ENCODE results near the gene BRME1. TPM values are rescaled to one million over a fixed set of nuclear protein-coding genes. Genes with fewer than 3 reads are reported as not detected.
A peak's percentile ranks its signal among the peaks of the same experiment; 100 is the strongest.

BRME1 gene
- total and polyA plus RNA-seq, 2 of the 13 experiments (the other 11 are each of a cell fraction or from before 2014, with no cell fraction given), result 0.74 to 1.5 TPM

DNA sequence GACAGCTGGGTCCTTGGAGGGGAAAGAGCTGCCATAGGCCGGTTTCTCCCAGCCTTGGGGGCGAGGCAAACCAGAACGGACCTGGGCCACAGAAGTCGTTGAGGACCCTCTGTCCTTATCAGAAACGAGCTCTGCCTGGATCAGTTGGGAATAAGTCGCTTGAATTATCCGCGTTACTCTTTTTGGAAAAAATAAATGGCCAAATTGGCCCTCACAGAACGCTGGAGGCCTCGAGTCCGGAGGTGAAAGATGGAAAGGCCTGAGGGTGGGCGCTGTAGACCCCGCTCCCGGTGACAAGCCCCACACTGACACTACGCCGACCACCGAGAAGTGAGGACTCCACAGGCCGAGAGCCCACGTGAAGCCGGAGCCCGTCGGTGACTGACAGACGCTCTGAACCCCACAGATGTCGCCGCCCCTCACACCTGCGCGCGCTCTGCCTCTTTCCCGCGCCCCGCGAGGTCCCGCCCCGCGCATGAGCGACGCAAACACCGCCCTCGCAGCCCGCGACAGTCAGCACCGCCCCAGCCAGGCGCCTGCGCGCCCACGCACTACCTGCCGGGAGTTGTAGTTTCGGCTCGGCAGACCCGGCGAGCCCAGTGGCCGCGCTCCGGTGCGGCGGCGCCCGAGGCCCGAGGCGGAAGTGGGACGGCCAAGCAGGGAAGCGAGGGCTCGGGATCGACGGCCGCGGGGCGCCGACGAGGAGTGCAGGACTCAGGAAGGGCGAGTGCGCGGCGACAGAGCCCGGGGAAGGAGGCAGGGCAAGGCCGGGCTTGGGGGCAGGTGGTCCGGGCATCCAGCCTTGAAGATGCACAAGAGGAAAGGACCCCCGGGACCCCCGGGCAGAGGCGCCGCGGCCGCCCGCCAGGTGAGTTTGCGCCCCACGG is at the start of gene BRME1, which contains the start of gene CC2D1A (continued):
- TF ChIP-seq, protein P1, sequence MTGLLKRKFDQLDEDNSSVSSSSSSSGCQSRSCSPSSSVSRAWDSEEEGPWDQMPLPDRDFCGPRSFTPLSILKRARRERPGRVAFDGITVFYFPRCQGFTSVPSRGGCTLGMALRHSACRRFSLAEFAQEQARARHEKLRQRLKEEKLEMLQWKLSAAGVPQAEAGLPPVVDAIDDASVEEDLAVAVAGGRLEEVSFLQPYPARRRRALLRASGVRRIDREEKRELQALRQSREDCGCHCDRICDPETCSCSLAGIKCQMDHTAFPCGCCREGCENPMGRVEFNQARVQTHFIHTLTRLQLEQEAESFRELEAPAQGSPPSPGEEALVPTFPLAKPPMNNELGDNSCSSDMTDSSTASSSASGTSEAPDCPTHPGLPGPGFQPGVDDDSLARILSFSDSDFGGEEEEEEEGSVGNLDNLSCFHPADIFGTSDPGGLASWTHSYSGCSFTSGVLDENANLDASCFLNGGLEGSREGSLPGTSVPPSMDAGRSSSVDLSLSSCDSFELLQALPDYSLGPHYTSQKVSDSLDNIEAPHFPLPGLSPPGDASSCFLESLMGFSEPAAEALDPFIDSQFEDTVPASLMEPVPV (CRISPR knock-in tag; IDR thresholded peaks at IDR 0.05), result peak; percentile 43; the same call in 1 of the 2 replicates
- no peak for TF ChIP-seq POLR2AphosphoS2 (IDR thresholded peaks at IDR 0.05; ENCODE audit: low read depth, low read length)
- TF ChIP-seq, protein P2, sequence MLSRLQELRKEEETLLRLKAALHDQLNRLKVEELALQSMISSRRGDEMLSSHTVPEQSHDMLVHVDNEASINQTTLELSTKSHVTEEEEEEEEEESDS (CRISPR knock-in tag; IDR thresholded peaks at IDR 0.05; ENCODE audit: borderline replicate concordance), result no peak
- TF ChIP-seq, protein P3, sequence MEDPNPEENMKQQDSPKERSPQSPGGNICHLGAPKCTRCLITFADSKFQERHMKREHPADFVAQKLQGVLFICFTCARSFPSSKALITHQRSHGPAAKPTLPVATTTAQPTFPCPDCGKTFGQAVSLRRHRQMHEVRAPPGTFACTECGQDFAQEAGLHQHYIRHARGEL (CRISPR knock-in tag; IDR thresholded peaks at IDR 0.05), result no peak; the same call in 1 of the 2 replicates
- TF ChIP-seq CHD2 (IDR thresholded peaks at IDR 0.05; ENCODE audit: low read depth, low read length), result peak; percentile 75
- TF ChIP-seq ZNF776 (CRISPR knock-in tag; IDR thresholded peaks at IDR 0.05), result peak; percentile 93
- TF ChIP-seq MED8 (CRISPR knock-in tag; IDR thresholded peaks at IDR 0.05; ENCODE audit: insufficient replicate concordance), result peak; percentile 21
- peak; percentile 12; the same call in 1 of the 2 replicates for TF ChIP-seq CEBPG (CRISPR knock-in tag; IDR thresholded peaks at IDR 0.05)
- TF ChIP-seq MED13 (CRISPR knock-in tag; IDR thresholded peaks at IDR 0.05), result peak; percentile 65; the same call in 1 of the 2 replicates
- no peak for TF ChIP-seq PTBP1 (IDR thresholded peaks at IDR 0.05; ENCODE audit: low read depth, low read length, poor library complexity, severe bottlenecking)
- TF ChIP-seq ZNF263 (CRISPR knock-in tag; IDR thresholded peaks at IDR 0.05), result peak; percentile 34; the same call in 1 of the 2 replicates
- TF ChIP-seq, protein P4, sequence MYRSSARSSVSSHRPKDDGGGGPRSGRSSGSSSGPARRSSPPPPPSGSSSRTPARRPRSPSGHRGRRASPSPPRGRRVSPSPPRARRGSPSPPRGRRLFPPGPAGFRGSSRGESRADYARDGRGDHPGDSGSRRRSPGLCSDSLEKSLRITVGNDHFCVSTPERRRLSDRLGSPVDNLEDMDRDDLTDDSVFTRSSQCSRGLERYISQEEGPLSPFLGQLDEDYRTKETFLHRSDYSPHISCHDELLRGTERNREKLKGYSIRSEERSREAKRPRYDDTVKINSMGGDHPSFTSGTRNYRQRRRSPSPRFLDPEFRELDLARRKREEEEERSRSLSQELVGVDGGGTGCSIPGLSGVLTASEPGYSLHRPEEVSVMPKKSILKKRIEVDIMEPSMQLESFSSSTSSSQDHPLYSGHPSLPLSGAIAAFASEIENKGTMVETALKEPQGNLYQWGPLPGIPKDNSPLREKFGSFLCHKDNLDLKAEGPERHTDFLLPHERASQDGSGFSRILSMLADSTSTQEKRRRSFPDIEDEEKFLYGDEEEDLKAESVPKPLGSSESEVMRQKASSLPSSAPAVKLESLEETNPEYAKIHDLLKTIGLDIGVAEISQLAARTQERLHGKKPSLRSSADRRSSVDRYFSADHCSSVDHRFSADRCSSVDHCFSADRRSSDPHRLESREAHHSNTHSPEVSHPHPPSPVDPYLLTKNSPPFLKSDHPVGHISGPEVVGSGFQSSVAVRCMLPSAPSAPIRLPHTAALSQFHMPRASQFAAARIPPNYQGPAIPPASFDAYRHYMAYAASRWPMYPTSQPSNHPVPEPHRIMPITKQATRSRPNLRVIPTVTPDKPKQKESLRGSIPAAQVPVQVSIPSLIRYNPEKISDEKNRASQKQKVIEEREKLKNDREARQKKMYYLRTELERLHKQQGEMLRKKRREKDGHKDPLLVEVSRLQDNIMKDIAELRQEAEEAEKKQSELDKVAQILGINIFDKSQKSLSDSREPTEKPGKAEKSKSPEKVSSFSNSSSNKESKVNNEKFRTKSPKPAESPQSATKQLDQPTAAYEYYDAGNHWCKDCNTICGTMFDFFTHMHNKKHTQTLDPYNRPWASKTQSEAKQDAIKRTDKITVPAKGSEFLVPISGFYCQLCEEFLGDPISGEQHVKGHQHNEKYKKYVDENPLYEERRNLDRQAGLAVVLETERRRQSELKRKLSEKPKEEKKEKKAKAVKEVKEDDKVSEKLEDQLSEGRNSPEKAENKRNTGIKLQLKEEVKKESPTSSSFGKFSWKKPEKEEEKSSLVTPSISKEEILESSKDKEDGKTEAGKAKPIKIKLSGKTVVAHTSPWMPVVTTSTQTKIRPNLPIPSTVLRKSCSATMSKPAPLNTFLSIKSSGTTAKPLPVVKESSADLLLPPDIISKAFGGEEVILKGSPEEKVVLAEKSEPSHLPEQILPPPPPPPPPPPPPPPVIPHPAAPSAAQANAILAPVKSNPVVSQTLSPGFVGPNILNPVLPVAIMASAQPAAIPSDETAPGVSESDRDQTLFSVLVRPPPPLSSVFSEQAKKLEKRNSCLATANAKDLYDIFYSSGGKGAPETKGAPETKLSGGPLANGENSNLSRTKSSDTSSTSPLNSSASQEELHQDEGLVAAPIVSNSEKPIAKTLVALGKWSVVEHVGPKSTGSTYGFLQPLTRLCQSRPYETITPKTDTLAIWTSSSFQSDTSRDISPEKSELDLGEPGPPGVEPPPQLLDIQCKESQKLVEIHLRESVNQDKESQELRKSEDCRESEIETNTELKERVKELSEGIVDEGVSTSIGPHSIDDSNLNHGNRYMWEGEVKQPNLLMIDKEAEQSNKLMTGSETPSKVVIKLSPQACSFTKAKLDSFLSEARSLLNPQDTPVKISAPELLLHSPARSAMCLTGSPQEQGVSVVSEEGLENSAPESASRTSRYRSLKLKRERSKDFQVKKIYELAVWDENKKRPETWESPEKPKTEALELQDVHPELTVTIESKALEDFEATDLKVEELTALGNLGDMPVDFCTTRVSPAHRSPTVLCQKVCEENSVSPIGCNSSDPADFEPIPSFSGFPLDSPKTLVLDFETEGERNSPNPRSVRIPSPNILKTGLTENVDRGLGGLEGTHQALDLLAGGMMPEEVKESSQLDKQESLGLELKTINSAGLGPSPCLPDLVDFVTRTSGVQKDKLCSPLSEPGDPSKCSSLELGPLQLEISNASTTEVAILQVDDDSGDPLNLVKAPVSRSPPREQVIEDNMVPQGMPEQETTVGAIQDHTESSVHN (CRISPR knock-in tag; IDR thresholded peaks at IDR 0.05), result no peak
- peak; percentile 73; the same call in 1 of the 2 replicates for TF ChIP-seq MIER3 (CRISPR knock-in tag; IDR thresholded peaks at IDR 0.05; ENCODE audit: borderline replicate concordance)
- no peak for TF ChIP-seq ZNF782 (CRISPR knock-in tag; IDR thresholded peaks at IDR 0.05; ENCODE audit: borderline replicate concordance)
- no peak for TF ChIP-seq ZNF496 (CRISPR knock-in tag; IDR thresholded peaks at IDR 0.05; ENCODE audit: insufficient replicate concordance)
- peak; percentile 58; the same call in 1 of the 2 replicates for TF ChIP-seq ZBTB42 (CRISPR knock-in tag; IDR thresholded peaks at IDR 0.05)
- TF ChIP-seq SAFB2 (CRISPR knock-in tag; IDR thresholded peaks at IDR 0.05; ENCODE audit: borderline replicate concordance, low read depth), result peak; percentile 72
- TF ChIP-seq ZNF530 (CRISPR knock-in tag; IDR thresholded peaks at IDR 0.05; ENCODE audit: low read depth), result no peak
- TF ChIP-seq HOXD1 (CRISPR knock-in tag; IDR thresholded peaks at IDR 0.05), result peak; percentile 81
